MCF 10A (cell line): ENCODE data around the gene AMZ2. TPM values are rescaled to one million over a fixed set of nuclear protein-coding genes. Genes with fewer than 3 reads are reported as not detected.
"Not testable (repeated sequence)": the region's sequence is repeated elsewhere in the genome, so short reads cannot be mapped to it uniquely, and the experiment has no call there.

Experiments
- BruUV-seq: library from RNA; stranded (reverse); fragments of 400-500 nt; replicated peaks from 2 replicates; lab custom pipeline; 2021; lab: Mats Ljungman, UMichigan
- CTCF ChIA-PET: fragments of 300-600 bp; sonication (Branson Sonifier 250); formaldehyde crosslinking; extraction: SDS; loops from one replicate; lab custom pipeline; 2021; ENCODE audit warnings: antibody characterized with exemption, inconsistent platforms; lab: Yijun Ruan, JAX
- POLR2A ChIA-PET: fragments of 300-600, 350-650 bp; sonication (Branson Sonifier 250); formaldehyde crosslinking; extraction: SDS; loops from one replicate; lab custom pipeline; 2020; ENCODE audit warnings: antibody characterized with exemption, inconsistent platforms; lab: Yijun Ruan, JAX
- DNase-seq: peaks from one replicate; pipeline ENCODE4 v3.0.0-alpha.2; 2018; ENCODE audit not compliant: unreplicated experiment
- H3K27ac Mint-ChIP-seq: one replicate; pipeline ENCODE4 v1.8.0; 2022; ENCODE audit warnings: mild to moderate bottlenecking, low read depth, mixed read lengths; ENCODE audit not compliant: unreplicated experiment
- H3K27me3 Mint-ChIP-seq: one replicate; pipeline ENCODE4 v1.8.0; 2022; ENCODE audit warnings: mixed read lengths; ENCODE audit not compliant: insufficient read depth, unreplicated experiment
- H3K36me3 Mint-ChIP-seq: one replicate; pipeline ENCODE4 v1.8.0; 2022; ENCODE audit warnings: mild to moderate bottlenecking, moderate library complexity, mixed read lengths; ENCODE audit not compliant: insufficient read depth, unreplicated experiment
- H3K4me1 Mint-ChIP-seq: one replicate; pipeline ENCODE4 v1.8.0; 2022; ENCODE audit warnings: mixed read lengths; ENCODE audit not compliant: insufficient read depth, unreplicated experiment
- H3K4me3 Mint-ChIP-seq: one replicate; pipeline ENCODE4 v1.8.0; 2022; ENCODE audit warnings: mild to moderate bottlenecking, moderate library complexity, mixed read lengths; ENCODE audit not compliant: unreplicated experiment
- H3K9me3 Mint-ChIP-seq: one replicate; pipeline ENCODE4 v1.8.0; 2022; ENCODE audit warnings: mixed read lengths; ENCODE audit not compliant: unreplicated experiment
- intact Hi-C: fragments of 100-400 bp; cut with micrococcal nuclease; formaldehyde crosslinking; loops from 2 replicates; pipeline ENCODE4 v1.14.1; 2022
- total RNA-seq: library from RNA; stranded (reverse); gene quantifications from 2 replicates; pipeline ENCODE4 v1.2.3, GENCODE V29; 2022
- TF ChIP-seq, protein P1 (sequence below): fragments of 200-600 bp; IDR thresholded peaks from one replicate; pipeline ENCODE4 v1.8.0; 2022; ENCODE audit warnings: antibody characterized with exemption, mild to moderate bottlenecking; ENCODE audit not compliant: unreplicated experiment

AMZ2 gene
- total RNA-seq, 1 experiment from 2014 or later, result 127 TPM

DNA sequence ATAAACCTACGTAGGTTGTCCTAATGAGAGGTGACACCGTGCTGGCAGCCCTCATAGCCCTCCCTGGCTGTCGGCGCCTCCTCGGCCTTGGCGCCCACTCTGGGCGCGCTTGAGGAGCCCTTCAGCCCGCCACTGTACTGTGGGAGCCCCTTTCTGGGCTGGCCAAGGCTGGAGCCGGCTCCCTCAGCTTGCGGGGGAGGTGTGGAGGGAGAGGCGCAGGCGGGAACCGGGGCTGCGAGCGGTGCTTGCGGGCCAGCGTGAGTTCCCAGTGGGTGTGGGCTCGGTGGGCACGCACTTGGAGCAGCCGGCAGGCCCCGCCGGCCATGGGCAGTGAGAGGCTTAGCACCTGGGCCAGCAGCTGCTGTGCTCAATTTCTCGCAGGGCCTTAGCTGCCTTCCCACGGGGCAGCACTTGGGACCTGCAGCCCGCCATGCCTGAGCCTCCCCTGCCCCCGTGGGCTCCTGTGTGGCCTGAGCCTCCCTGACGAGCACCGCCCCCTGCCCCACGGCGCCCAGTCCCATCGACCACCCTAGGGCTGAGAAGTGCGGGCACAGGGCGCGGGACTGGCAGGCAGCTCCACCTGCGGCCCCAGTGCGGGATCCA lies 40.1 kb upstream of the AMZ2 start:
- ChIA-PET POLR2A (interaction anchor here (0.9 to 3.4 kb wide), 2 partner anchors 40 kb away, joined by 3 to 23 read pairs; partner anchors contain the start of gene AMZ2), CTCF (no interaction called here)
- no peaks in the 10 kb centered on the region for H3K9me3 Mint-ChIP-seq
- H3K4me3 Mint-ChIP-seq, result no peak overlapping the region
- no peaks in the 10 kb centered on the region for H3K27me3 Mint-ChIP-seq
- no peak overlapping the region for H3K27ac Mint-ChIP-seq
- no TSS peak for BruUV-seq
- TF ChIP-seq, protein P1, sequence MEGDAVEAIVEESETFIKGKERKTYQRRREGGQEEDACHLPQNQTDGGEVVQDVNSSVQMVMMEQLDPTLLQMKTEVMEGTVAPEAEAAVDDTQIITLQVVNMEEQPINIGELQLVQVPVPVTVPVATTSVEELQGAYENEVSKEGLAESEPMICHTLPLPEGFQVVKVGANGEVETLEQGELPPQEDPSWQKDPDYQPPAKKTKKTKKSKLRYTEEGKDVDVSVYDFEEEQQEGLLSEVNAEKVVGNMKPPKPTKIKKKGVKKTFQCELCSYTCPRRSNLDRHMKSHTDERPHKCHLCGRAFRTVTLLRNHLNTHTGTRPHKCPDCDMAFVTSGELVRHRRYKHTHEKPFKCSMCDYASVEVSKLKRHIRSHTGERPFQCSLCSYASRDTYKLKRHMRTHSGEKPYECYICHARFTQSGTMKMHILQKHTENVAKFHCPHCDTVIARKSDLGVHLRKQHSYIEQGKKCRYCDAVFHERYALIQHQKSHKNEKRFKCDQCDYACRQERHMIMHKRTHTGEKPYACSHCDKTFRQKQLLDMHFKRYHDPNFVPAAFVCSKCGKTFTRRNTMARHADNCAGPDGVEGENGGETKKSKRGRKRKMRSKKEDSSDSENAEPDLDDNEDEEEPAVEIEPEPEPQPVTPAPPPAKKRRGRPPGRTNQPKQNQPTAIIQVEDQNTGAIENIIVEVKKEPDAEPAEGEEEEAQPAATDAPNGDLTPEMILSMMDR, result no peak
- DNase-seq, result no peak
- H3K4me1 Mint-ChIP-seq, result peaks cover 11% of the 10 kb centered on the region
- intact Hi-C loops, result loop anchor here (5.0 kb wide), 1 partner anchor 40 kb away; the partner anchor contains the start of gene AMZ2
- no peaks in the 10 kb centered on the region for H3K36me3 Mint-ChIP-seq

GRCh38 chr17:68208651-68209050 lies 39.2 kb upstream of the AMZ2 start:
- not testable (repeated sequence) for DNase-seq, H3K27me3 Mint-ChIP-seq, H3K9me3 Mint-ChIP-seq, BruUV-seq, H3K4me3 Mint-ChIP-seq, H3K36me3 Mint-ChIP-seq, H3K27ac Mint-ChIP-seq
- ChIA-PET POLR2A (interaction anchor here (0.9 kb wide), 1 partner anchor 39 kb away, joined by 3 read pairs; the partner anchor contains the start of gene AMZ2), CTCF (interaction anchor here (0.6 kb wide), 1 partner anchor 56 kb away, joined by 3 read pairs; no protein-coding TSS in a partner anchor)
- intact Hi-C loops, result loop anchor here (5.0 kb wide), 1 partner anchor 39 kb away; the partner anchor contains the start of gene AMZ2
- H3K4me1 Mint-ChIP-seq, result peaks cover 11% of the 10 kb centered on the region

DNA sequence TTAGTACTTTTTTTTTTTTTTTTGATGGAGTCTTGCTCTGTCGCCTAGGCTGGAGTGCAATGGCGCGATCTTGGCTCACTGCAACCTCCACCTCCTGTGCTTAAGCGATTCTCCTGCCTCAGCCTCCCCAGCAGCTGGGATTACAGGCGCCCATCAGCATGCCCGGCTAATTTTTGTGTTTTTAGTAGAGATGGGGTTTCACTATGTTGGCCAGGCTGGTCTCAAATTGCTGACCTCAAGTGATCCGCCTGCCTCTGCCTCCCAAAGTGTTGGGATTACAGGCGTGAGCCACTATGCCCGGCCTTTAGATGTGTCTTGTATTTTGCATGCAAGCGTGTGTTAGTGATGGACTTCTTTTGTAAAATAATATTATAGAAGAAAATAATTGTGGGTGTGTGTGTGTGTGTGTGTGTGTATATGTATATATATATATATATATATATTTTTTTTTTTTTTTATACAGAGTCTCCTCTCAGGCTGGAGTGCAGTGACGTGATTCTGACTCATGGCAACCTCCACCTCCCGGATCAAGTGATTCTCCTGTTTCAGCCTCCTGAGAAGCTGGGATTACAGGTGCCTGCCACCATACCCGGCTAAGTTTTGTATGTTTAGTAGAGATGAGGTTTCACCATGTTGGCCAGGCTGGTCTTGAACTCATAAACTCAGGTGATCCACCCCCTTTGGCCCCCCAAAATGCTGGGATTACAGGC lies 38.5 kb upstream of the AMZ2 start:
- H3K9me3 Mint-ChIP-seq, POLR2A ChIA-PET, H3K27me3 Mint-ChIP-seq, H3K27ac Mint-ChIP-seq, CTCF ChIA-PET, H3K4me3 Mint-ChIP-seq, DNase-seq, BruUV-seq, H3K36me3 Mint-ChIP-seq: not testable (repeated sequence)
- H3K4me1 Mint-ChIP-seq, result peaks cover 11% of the 10 kb centered on the region
- intact Hi-C loops, result loop anchor here (5.0 kb wide), 1 partner anchor 38 kb away; the partner anchor contains the start of gene AMZ2

DNA sequence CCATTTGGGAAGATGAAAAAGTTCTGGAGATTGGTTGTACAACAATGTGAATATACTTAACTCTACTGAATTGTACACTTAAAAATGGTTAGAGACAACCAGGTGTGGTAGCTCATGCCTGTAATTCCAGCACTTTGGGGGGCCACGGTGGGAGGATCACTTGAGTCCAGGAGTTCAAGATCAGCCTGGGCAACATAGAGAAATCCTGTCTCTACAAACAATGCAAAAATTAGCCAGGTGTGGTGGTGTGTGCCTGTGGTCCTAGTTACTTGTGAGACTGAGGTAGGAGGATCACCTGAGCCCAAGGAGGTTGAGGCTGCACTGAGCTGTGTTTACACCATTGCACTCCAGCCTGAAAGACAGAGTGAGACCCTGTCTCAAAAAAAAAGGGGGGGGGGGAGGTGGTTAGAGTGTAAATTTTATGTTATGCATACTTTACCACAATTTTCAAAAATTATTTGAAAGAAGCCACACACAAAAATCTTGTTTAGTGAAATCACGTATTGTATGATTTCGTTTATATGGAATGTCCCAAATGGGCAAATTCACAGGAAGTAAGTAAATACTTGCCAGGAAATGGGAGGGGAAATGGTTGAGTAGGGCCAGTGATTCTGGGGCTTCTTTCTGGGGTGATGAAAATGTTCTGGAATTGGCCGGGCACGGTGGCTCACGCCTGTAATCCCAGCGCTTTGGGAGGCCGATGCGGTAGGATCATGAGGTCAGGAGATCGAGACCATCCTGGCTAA lies 37.1 kb upstream of the AMZ2 start:
- intact Hi-C loops, result no loop called here
- H3K27ac Mint-ChIP-seq, result no peak overlapping the region
- no peaks in the 10 kb centered on the region for H3K9me3 Mint-ChIP-seq
- H3K27me3 Mint-ChIP-seq, result no peaks in the 10 kb centered on the region
- TF ChIP-seq, protein P1, result no peak
- POLR2A ChIA-PET, result interaction anchor here (0.6 kb wide), 2 partner anchors 247 to 663 kb away, joined by 3 read pairs; partner anchors contain the start of gene WIPI1
- no TSS peak for BruUV-seq
- no peak for DNase-seq
- H3K4me1 Mint-ChIP-seq, result peaks cover 11% of the 10 kb centered on the region
- CTCF ChIA-PET, result no interaction called here
- H3K4me3 Mint-ChIP-seq, result no peak overlapping the region
- no peaks in the 10 kb centered on the region for H3K36me3 Mint-ChIP-seq

DNA sequence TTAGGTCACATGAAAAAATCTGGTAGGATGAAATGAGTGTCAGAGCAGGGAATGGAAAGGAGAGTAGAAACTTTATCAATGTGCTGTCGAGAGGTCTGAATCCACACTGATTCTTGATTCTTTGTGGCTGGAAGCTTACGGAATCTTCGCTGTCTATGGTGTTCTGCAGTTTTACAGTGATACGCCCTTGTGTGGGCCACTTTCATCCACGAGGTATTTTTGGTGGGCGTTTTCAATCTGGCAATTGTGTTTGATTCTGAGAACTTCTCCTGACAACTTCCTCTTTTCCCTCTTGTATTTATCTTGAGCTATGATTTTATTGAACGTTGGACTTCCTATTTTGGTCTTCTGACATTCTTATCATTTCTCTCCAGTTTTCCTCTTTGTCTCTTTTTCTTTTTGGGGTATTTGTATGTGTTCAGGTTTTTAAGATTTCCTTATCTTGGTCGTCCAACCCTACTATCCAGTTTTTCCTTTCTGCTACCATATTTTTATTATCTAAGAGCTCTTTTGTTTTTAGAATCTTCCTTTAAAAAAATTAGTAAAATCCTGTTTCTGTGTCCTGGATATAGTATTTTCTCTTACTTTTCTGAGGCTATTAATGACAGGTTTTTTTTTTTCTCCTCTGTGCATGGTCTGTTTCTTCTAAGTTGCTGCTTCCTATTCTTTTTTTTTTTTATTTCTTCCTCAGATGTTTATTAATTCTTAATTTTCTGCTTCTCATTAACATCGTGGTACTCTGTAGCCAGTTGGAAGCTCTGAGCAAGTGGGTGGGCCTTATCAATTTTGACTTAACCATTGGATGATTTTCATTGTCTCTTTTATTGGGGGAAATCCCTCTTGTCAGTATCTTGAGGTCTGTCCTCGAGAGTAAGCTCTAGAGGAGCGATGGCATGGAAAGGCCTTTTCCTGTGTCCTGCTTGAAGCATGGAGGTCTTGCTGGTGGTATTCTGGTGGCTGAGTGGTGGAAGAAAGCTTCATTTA lies 34.1 kb upstream of the AMZ2 start:
- POLR2A ChIA-PET, result interaction anchor here (0.7 to 1.0 kb wide), 3 partner anchors 34 to 243 kb away, joined by 3 to 4 read pairs (median 3); partner anchors contain the start of genes AMZ2 and WIPI1
- H3K27me3 Mint-ChIP-seq, DNase-seq, H3K4me1 Mint-ChIP-seq, H3K9me3 Mint-ChIP-seq, intact Hi-C loops, BruUV-seq, H3K4me3 Mint-ChIP-seq, H3K36me3 Mint-ChIP-seq, H3K27ac Mint-ChIP-seq: not testable (repeated sequence)
- CTCF ChIA-PET, result interaction anchor here (0.6 to 0.7 kb wide), 4 partner anchors 8 to 281 kb away, joined by 3 to 4 read pairs (median 3); no protein-coding TSS in a partner anchor

GRCh38 chr17:68215453-68215852 lies 32.4 kb upstream of the AMZ2 start:
- intact Hi-C loops, POLR2A ChIA-PET, H3K36me3 Mint-ChIP-seq, H3K4me3 Mint-ChIP-seq, H3K27me3 Mint-ChIP-seq, H3K27ac Mint-ChIP-seq, BruUV-seq, H3K4me1 Mint-ChIP-seq, DNase-seq, H3K9me3 Mint-ChIP-seq: not testable (repeated sequence)
- CTCF ChIA-PET, result interaction anchor here (0.7 kb wide), 1 partner anchor 10 kb away, joined by 3 read pairs; no protein-coding TSS in a partner anchor
